ENCODE measurements around the gene HOXB5. TPM values are rescaled to one million over a fixed set of nuclear protein-coding genes. Genes with fewer than 3 reads are reported as not detected.
A peak's percentile ranks its signal among the peaks of the same experiment; 100 is the strongest.

The HOXB5 gene
- total RNA-seq, 6 experiments from 2014 or later: not detected

GRCh38 chr17:48561884-48562810 is 31.4 kb downstream of the HOXB5 start:
- DNase-seq: no peak
- no peaks in the 10 kb centered on the region for H3K9me3 Mint-ChIP-seq
- no peak overlapping the region for H3K4me3 Mint-ChIP-seq
- H3K4me1 Mint-ChIP-seq (ENCODE audit: low read depth): no peaks in the 10 kb centered on the region
- H3K27me3 Mint-ChIP-seq (ENCODE audit: insufficient read depth): peaks cover 65% of the 10 kb centered on the region
- H3K36me3 Mint-ChIP-seq (ENCODE audit: low read depth): no peaks in the 10 kb centered on the region
- TF ChIP-seq CTCF (IDR thresholded peaks at IDR 0.05): peak; percentile 41; the same call in 1 of the 2 replicates
- H3K27ac Mint-ChIP-seq: no peak overlapping the region

- peaks cover 80% of the 10 kb centered on the region for H3K27me3 Mint-ChIP-seq (ENCODE audit: insufficient read depth)
- 0 out of 2 replicates have a peak, but pooled peaks have one; percentile 10 for TF ChIP-seq CTCF (IDR thresholded peaks at IDR 0.05)
- H3K4me3 Mint-ChIP-seq: no peak overlapping the region
- no peaks in the 10 kb centered on the region for H3K9me3 Mint-ChIP-seq
- H3K36me3 Mint-ChIP-seq (ENCODE audit: low read depth): no peaks in the 10 kb centered on the region
- no peak overlapping the region for H3K27ac Mint-ChIP-seq
- no peak for DNase-seq
- H3K4me1 Mint-ChIP-seq (ENCODE audit: low read depth): no peaks in the 10 kb centered on the region
Observed at GRCh38 chr17:48559840-48560817, 33.5 kb downstream of the HOXB5 start.

- H3K9me3 Mint-ChIP-seq: no peaks in the 10 kb centered on the region
- H3K27ac Mint-ChIP-seq: no peak overlapping the region
- no peak for TF ChIP-seq CTCF (IDR thresholded peaks at IDR 0.05)
- no peaks in the 10 kb centered on the region for H3K4me1 Mint-ChIP-seq (ENCODE audit: low read depth)
- peaks cover 84% of the 10 kb centered on the region for H3K27me3 Mint-ChIP-seq (ENCODE audit: insufficient read depth)
- H3K36me3 Mint-ChIP-seq (ENCODE audit: low read depth): no peaks in the 10 kb centered on the region
- DNase-seq: no peak
- H3K4me3 Mint-ChIP-seq: no peak overlapping the region
Observed at GRCh38 chr17:48559122-48559839, 34.3 kb downstream of the HOXB5 start.

- H3K27ac Mint-ChIP-seq: no peak overlapping the region
- TF ChIP-seq CTCF (IDR thresholded peaks at IDR 0.05): no peak
- no peaks in the 10 kb centered on the region for H3K4me1 Mint-ChIP-seq (ENCODE audit: low read depth)
- no peaks in the 10 kb centered on the region for H3K36me3 Mint-ChIP-seq (ENCODE audit: low read depth)
- no peaks in the 10 kb centered on the region for H3K9me3 Mint-ChIP-seq
- H3K27me3 Mint-ChIP-seq (ENCODE audit: insufficient read depth): peaks cover 87% of the 10 kb centered on the region
- DNase-seq: no peak
- H3K4me3 Mint-ChIP-seq: no peak overlapping the region
Observed at GRCh38 chr17:48558831-48559121, 34.8 kb downstream of the HOXB5 start.
